Measurements from ENCODE around the gene HCK.

HCK gene

DNA sequence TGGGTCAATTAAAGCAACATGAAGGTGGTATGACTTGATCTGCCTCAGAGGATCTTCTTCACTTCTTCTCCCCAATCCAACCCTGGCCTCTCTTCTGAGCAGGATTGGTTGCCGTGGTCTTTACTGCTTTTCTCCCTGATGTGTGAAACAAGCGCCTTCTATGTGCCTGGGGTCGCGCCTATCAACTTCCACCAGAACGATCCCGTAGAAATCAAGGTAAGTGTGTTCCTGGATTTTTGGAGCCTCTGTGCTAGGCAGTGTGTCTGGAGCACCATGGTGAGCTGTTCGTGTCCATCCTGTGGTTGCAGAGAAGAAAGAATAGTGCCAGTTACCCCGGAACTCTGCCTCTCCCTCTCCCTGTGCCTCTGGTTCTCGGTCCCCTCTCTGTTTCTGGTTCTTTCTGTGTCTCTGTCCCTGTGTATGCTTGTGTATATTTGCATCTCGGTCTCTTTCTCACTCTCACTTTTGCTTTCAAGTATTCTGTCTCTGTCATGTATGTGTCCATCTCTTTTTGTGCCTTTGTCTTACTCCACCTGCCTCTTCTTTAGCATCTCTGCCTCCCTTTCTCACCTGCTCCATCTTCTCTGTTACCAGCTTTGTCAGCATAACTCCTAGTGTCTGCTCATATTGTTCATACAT, 81.0 kb downstream of the HCK start:
- no peak for DNase-seq

- DNase-seq = no peak
Observed at GRCh38 chr20:32134026-32134425, 82.0 kb downstream of the HCK start.

DNA sequence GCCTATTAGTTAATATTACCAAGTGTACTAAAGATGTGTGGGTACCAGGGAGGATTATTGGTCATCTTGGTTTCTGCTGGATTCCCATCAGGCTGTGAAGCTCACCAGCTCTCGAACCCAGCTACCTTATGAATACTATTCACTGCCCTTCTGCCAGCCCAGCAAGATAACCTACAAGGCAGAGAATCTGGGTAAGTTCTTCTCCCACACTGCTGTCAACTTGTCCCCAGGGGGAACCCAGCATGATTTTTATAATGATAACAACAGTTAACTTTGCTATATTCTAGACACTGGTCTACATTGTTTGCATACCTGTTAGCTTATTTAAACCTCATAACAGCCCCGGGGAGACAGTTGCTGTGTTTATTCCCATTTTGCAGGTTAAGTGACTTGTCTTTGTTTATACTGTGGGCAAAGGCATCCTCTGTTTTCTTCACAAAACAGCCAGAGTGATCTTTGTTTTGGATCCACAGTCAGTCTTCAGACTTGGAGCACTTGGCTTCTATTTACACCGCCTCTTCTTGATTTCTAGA, 84.0 kb downstream of the HCK start:
- DNase-seq = no peak

- DNase-seq = no peak
Observed at GRCh38 chr20:32138921-32139320, 86.9 kb downstream of the HCK start.

DNA sequence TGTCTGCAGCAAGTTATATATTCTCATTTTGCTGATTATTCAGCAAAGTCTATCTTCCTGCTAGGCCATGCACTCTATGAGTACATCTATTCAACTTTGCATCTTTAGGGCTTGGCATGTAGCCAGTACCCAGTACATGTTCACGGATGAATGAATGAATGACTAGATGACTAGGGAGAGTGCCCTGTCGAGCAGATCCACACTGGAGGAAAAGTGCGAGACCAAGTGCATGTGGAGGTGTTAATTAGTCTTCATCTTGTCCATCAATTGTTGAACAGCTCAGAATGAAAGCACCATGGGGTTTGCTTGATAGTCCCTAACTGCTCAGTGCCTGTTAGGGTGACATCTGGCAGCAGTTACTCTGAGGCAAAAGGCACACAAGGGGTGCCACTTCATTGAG, 87.9 kb downstream of the HCK start:
- DNase-seq = no peak

DNA sequence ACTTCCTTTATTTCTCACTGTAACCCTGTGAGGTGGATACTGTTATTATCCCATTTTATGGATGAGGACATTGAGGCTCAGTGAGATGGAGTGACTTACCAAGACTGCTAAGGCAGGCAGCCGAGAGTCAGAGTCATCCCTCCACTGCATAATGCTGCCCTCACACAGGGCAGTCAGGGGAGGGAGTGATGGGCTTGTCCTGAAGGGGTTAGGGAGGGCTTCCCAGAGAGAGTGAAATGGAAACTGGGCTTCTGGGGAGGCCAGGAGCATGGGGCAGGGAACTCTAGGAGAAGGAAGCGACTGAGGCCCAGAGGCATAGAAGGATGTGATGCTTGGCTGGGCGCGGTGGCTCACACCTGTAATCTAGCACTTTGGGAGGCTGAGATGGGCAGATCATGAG, 88.6 kb downstream of the HCK start:
- no peak for DNase-seq

DNA sequence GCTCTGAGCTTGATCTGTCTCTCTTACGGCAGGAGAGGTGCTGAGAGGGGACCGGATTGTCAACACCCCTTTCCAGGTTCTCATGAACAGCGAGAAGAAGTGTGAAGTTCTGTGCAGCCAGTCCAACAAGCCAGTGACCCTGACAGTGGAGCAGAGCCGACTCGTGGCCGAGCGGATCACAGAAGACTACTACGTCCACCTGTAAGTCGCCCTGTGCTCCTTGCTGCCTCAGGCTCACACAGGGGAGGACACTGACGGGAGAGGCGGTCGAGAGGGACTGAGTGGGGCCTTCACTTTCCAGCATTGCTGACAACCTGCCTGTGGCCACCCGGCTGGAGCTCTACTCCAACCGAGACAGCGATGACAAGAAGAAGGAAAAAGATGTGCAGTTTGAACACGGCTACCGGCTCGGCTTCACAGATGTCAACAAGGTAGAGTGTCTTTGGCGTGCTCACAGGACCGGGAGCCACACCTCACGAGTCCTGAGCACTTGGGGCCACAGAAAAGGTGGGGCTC, 89.5 kb downstream of the HCK start:
- no peak for DNase-seq

DNA sequence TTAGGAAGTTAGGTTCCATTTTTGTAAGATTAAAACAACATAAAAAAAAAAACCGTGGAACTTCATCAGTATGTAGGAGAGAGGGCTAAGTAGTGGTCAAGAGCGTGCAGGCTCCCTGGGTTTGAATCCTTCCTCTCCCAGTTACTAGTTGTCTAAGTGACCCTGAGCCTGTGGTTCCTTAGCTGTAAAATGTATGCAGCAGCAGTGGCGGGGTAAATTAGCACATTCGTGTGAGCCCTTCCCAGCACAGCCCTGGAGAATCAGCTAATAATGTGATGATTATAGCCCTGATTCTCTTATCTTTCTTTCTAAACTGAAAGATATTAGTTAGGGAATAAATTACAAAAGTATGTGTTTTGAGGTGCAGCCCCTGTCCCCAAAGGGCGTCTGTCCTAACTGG, 90.0 kb downstream of the HCK start:
- DNase-seq = no peak

- no peak for DNase-seq
Observed at GRCh38 chr20:32142991-32143390, 90.9 kb downstream of the HCK start.

- no peak for DNase-seq
Observed at GRCh38 chr20:32144898-32145662, 93.0 kb downstream of the HCK start.

GRCh38 chr20:32149566-32150170, 97.6 kb downstream of the HCK start:
- DNase-seq = no peak

- no peak for DNase-seq
Observed at GRCh38 chr20:32150291-32150848, 98.3 kb downstream of the HCK start.
